ENCODE data around the gene SLAMF1.
"Not testable (repeated sequence)": the region's sequence is repeated elsewhere in the genome, so short reads cannot be mapped to it uniquely, and the experiment has no call there.

Gene SLAMF1

GRCh38 chr1:160640359-160641123 lies 6.3 kb downstream of the SLAMF1 start:
- DNase-seq (ENCODE audit: low read depth in 2 of 2): no peak

- no peak for DNase-seq (ENCODE audit: low read depth in 2 of 2)
These were observed 7.2 kb downstream of the SLAMF1 start for GRCh38 chr1:160639652-160640051.

GRCh38 chr1:160638926-160639325 lies 7.9 kb downstream of the SLAMF1 start:
- no peak for DNase-seq (ENCODE audit: low read depth in 2 of 2)

GRCh38 chr1:160638540-160638857 lies 8.3 kb downstream of the SLAMF1 start:
- no peak for DNase-seq (ENCODE audit: low read depth in 2 of 2)

GRCh38 chr1:160637821-160638539 lies 8.9 kb downstream of the SLAMF1 start:
- no peak for DNase-seq (ENCODE audit: low read depth in 2 of 2)

GRCh38 chr1:160637065-160637464 lies 9.8 kb downstream of the SLAMF1 start:
- DNase-seq (ENCODE audit: low read depth in 2 of 2): no peak

GRCh38 chr1:160636547-160636946 lies 10.3 kb downstream of the SLAMF1 start:
- no peak for DNase-seq (ENCODE audit: low read depth in 2 of 2)

GRCh38 chr1:160636076-160636475 lies 10.8 kb downstream of the SLAMF1 start:
- no peak for DNase-seq (ENCODE audit: low read depth in 2 of 2)

- DNase-seq (ENCODE audit: low read depth in 2 of 2): no peak
These were observed 12.0 kb downstream of the SLAMF1 start for GRCh38 chr1:160634543-160635491.

- no peak for DNase-seq (ENCODE audit: low read depth in 2 of 2)
These were observed 13.4 kb downstream of the SLAMF1 start for GRCh38 chr1:160633330-160633903.

GRCh38 chr1:160631983-160632625 lies 14.7 kb downstream of the SLAMF1 start:
- no peak for DNase-seq (ENCODE audit: low read depth in 2 of 2)

- DNase-seq (ENCODE audit: low read depth in 2 of 2): no peak
These were observed 16.1 kb downstream of the SLAMF1 start for GRCh38 chr1:160630523-160631451.

- no peak for DNase-seq (ENCODE audit: low read depth in 2 of 2)
These were observed 17.3 kb downstream of the SLAMF1 start for GRCh38 chr1:160629286-160630210.

GRCh38 chr1:160628799-160629263 lies 18.0 kb downstream of the SLAMF1 start:
- DNase-seq (ENCODE audit: low read depth in 2 of 2): no peak

GRCh38 chr1:160627677-160628289 lies 19.1 kb downstream of the SLAMF1 start:
- DNase-seq (ENCODE audit: low read depth in 2 of 2): not testable (repeated sequence)

GRCh38 chr1:160626509-160627342 lies 20.1 kb downstream of the SLAMF1 start:
- DNase-seq (ENCODE audit: low read depth in 2 of 2): no peak

GRCh38 chr1:160625725-160626498 lies 20.9 kb downstream of the SLAMF1 start:
- no peak for DNase-seq (ENCODE audit: low read depth in 2 of 2)
